Activated naive CD8-positive, alpha-beta T cell (primary cell): Measurements from ENCODE around the gene ARHGAP5.

ENCODE experiments used
- H3K27ac Mint-ChIP-seq: one replicate; pipeline ENCODE4 v1.8.0; 2021; ENCODE audit warnings: mixed read lengths
- H3K27me3 Mint-ChIP-seq: one replicate; pipeline ENCODE4 v1.8.0; 2021; ENCODE audit warnings: mixed read lengths
- H3K36me3 Mint-ChIP-seq: one replicate; pipeline ENCODE4 v1.8.0; 2021; ENCODE audit warnings: mixed read lengths
- H3K4me1 Mint-ChIP-seq: one replicate; pipeline ENCODE4 v1.8.0; 2021; ENCODE audit warnings: low read depth, mixed read lengths
- H3K4me3 Mint-ChIP-seq: one replicate; pipeline ENCODE4 v1.8.0; 2021; ENCODE audit warnings: mild to moderate bottlenecking, mixed read lengths
- H3K9me3 Mint-ChIP-seq: one replicate; pipeline ENCODE4 v1.8.0; 2021; ENCODE audit warnings: low read depth, mixed read lengths

Gene ARHGAP5

GRCh38 chr14:32077081-32078022, at the start of gene ARHGAP5:
Gene ARHGAP5, plus strand, starts transcription at chr14:32077304. Its CDS starts 13,366 bp downstream, at chr14:32090670.
- no peaks in the 10 kb centered on the region for H3K27me3 Mint-ChIP-seq
- H3K4me1 Mint-ChIP-seq, result peaks cover 47% of the 10 kb centered on the region
- H3K36me3 Mint-ChIP-seq, result peaks cover 2% of the 10 kb centered on the region
- peak within 1 kb of the TSS; percentile 98 for H3K27ac Mint-ChIP-seq
- peak within 1 kb of the TSS; percentile 99 for H3K4me3 Mint-ChIP-seq
- H3K9me3 Mint-ChIP-seq, result no peaks in the 10 kb centered on the region

GRCh38 chr14:32028599-32028998, 48.5 kb upstream of the ARHGAP5 start:
- H3K27ac Mint-ChIP-seq, result no peak overlapping the region
- no peaks in the 10 kb centered on the region for H3K4me1 Mint-ChIP-seq
- peaks cover 9% of the 10 kb centered on the region for H3K27me3 Mint-ChIP-seq
- no peak overlapping the region for H3K4me3 Mint-ChIP-seq
- H3K9me3 Mint-ChIP-seq, result no peaks in the 10 kb centered on the region
- H3K36me3 Mint-ChIP-seq, result no peaks in the 10 kb centered on the region

- Mint-ChIP-seq H3K27me3 (peaks cover 8% of the 10 kb centered on the region), H3K4me3 (no peak overlapping the region), H3K27ac (no peak overlapping the region), H3K36me3 (no peaks in the 10 kb centered on the region), H3K4me1 (no peaks in the 10 kb centered on the region), H3K9me3 (no peaks in the 10 kb centered on the region)
Measured at GRCh38 chr14:32033543-32033942, 43.6 kb upstream of the ARHGAP5 start.

- Mint-ChIP-seq H3K9me3 (no peaks in the 10 kb centered on the region), H3K27ac (no peak overlapping the region), H3K27me3 (peaks cover 11% of the 10 kb centered on the region), H3K4me1 (no peaks in the 10 kb centered on the region), H3K36me3 (no peaks in the 10 kb centered on the region), H3K4me3 (no peak overlapping the region)
Measured at GRCh38 chr14:32038876-32039275, 38.2 kb upstream of the ARHGAP5 start.

GRCh38 chr14:32039401-32040030, 37.6 kb upstream of the ARHGAP5 start:
- H3K27me3 Mint-ChIP-seq, result peaks cover 11% of the 10 kb centered on the region
- no peak overlapping the region for H3K4me3 Mint-ChIP-seq
- H3K27ac Mint-ChIP-seq, result no peak overlapping the region
- H3K36me3 Mint-ChIP-seq, result no peaks in the 10 kb centered on the region
- H3K4me1 Mint-ChIP-seq, result no peaks in the 10 kb centered on the region
- H3K9me3 Mint-ChIP-seq, result no peaks in the 10 kb centered on the region

GRCh38 chr14:32043624-32044023, 33.5 kb upstream of the ARHGAP5 start:
- Mint-ChIP-seq H3K27ac (no peak overlapping the region), H3K27me3 (peaks cover 3% of the 10 kb centered on the region), H3K4me1 (no peaks in the 10 kb centered on the region), H3K4me3 (no peak overlapping the region), H3K36me3 (no peaks in the 10 kb centered on the region), H3K9me3 (no peaks in the 10 kb centered on the region)

- Mint-ChIP-seq H3K36me3 (no peaks in the 10 kb centered on the region), H3K4me1 (no peaks in the 10 kb centered on the region), H3K27ac (no peak overlapping the region), H3K27me3 (peaks cover 3% of the 10 kb centered on the region), H3K4me3 (no peak overlapping the region), H3K9me3 (no peaks in the 10 kb centered on the region)
Measured at GRCh38 chr14:32044454-32044853, 32.6 kb upstream of the ARHGAP5 start.

GRCh38 chr14:32047791-32048190, 29.3 kb upstream of the ARHGAP5 start:
- Mint-ChIP-seq H3K9me3 (no peaks in the 10 kb centered on the region), H3K27me3 (peaks cover 2% of the 10 kb centered on the region), H3K4me1 (no peaks in the 10 kb centered on the region), H3K27ac (no peak overlapping the region), H3K4me3 (no peak overlapping the region), H3K36me3 (no peaks in the 10 kb centered on the region)

GRCh38 chr14:32049361-32050088, 27.6 kb upstream of the ARHGAP5 start:
- no peaks in the 10 kb centered on the region for H3K9me3 Mint-ChIP-seq
- H3K4me3 Mint-ChIP-seq, result no peak overlapping the region
- no peaks in the 10 kb centered on the region for H3K36me3 Mint-ChIP-seq
- no peaks in the 10 kb centered on the region for H3K4me1 Mint-ChIP-seq
- H3K27ac Mint-ChIP-seq, result no peak overlapping the region
- H3K27me3 Mint-ChIP-seq, result no peaks in the 10 kb centered on the region

- H3K4me3 Mint-ChIP-seq, result no peak overlapping the region
- H3K4me1 Mint-ChIP-seq, result no peaks in the 10 kb centered on the region
- no peaks in the 10 kb centered on the region for H3K9me3 Mint-ChIP-seq
- no peaks in the 10 kb centered on the region for H3K27me3 Mint-ChIP-seq
- no peaks in the 10 kb centered on the region for H3K36me3 Mint-ChIP-seq
- H3K27ac Mint-ChIP-seq, result no peak overlapping the region
Measured at GRCh38 chr14:32050878-32051277, 26.2 kb upstream of the ARHGAP5 start.

GRCh38 chr14:32054536-32054935, 22.6 kb upstream of the ARHGAP5 start:
- no peak overlapping the region for H3K4me3 Mint-ChIP-seq
- no peaks in the 10 kb centered on the region for H3K4me1 Mint-ChIP-seq
- H3K36me3 Mint-ChIP-seq, result no peaks in the 10 kb centered on the region
- H3K9me3 Mint-ChIP-seq, result no peaks in the 10 kb centered on the region
- peaks cover 1% of the 10 kb centered on the region for H3K27me3 Mint-ChIP-seq
- no peak overlapping the region for H3K27ac Mint-ChIP-seq

GRCh38 chr14:32055175-32055574, 21.9 kb upstream of the ARHGAP5 start:
- Mint-ChIP-seq H3K4me1 (no peaks in the 10 kb centered on the region), H3K27ac (no peak overlapping the region), H3K9me3 (no peaks in the 10 kb centered on the region), H3K27me3 (peaks cover 4% of the 10 kb centered on the region), H3K36me3 (no peaks in the 10 kb centered on the region), H3K4me3 (no peak overlapping the region)

GRCh38 chr14:32059702-32060101, 17.4 kb upstream of the ARHGAP5 start:
- H3K9me3 Mint-ChIP-seq, result no peaks in the 10 kb centered on the region
- no peak overlapping the region for H3K4me3 Mint-ChIP-seq
- H3K27ac Mint-ChIP-seq, result no peak overlapping the region
- no peaks in the 10 kb centered on the region for H3K4me1 Mint-ChIP-seq
- no peaks in the 10 kb centered on the region for H3K36me3 Mint-ChIP-seq
- peaks cover 4% of the 10 kb centered on the region for H3K27me3 Mint-ChIP-seq

GRCh38 chr14:32064931-32065330, 12.2 kb upstream of the ARHGAP5 start:
- no peaks in the 10 kb centered on the region for H3K4me1 Mint-ChIP-seq

GRCh38 chr14:32068708-32069107, 8.4 kb upstream of the ARHGAP5 start:
- no peaks in the 10 kb centered on the region for H3K27me3 Mint-ChIP-seq
- H3K4me1 Mint-ChIP-seq, result peaks cover under 1% of the 10 kb centered on the region
- no peak overlapping the region for H3K4me3 Mint-ChIP-seq
- no peaks in the 10 kb centered on the region for H3K36me3 Mint-ChIP-seq
- no peaks in the 10 kb centered on the region for H3K9me3 Mint-ChIP-seq
- H3K27ac Mint-ChIP-seq, result no peak overlapping the region

More at GRCh38 chr14:32064931-32065330, 12.2 kb upstream of the ARHGAP5 start:
- Mint-ChIP-seq H3K4me3 (no peak overlapping the region), H3K27ac (no peak overlapping the region), H3K9me3 (no peaks in the 10 kb centered on the region), H3K27me3 (no peaks in the 10 kb centered on the region), H3K36me3 (no peaks in the 10 kb centered on the region)
